Measurements from ENCODE around the gene CKAP2L. TPM values are rescaled to one million over a fixed set of nuclear protein-coding genes. Genes with fewer than 3 reads are reported as not detected.

The CKAP2L gene
- total and polyA plus RNA-seq, 2 donors (not counting 1 experiment from before 2014, with no cell fraction given): 3.0 to 4.4 TPM

- Histone ChIP-seq H3K4me1 (ENCODE audit: control insufficient read depth, extremely low read depth, insufficient read depth, low read length) (no peaks in the 10 kb centered on the region), H3K27ac (ENCODE audit: insufficient read depth, low read length) (no peak overlapping the region), H3K9me3 (ENCODE audit: control insufficient read depth, insufficient read depth, low read depth, low read length) (no peaks in the 10 kb centered on the region), H2AFZ (ENCODE audit: low read length) (no peak overlapping the region), H3K36me3 (ENCODE audit: control insufficient read depth, insufficient read depth, low read length) (no peaks in the 10 kb centered on the region), H3K9ac (ENCODE audit: insufficient read depth, low read length) (no peak overlapping the region), H3K4me2 (ENCODE audit: extremely low read depth, insufficient read depth, low read length) (peak overlapping the region; percentile 49), H4K20me1 (ENCODE audit: control insufficient read depth, extremely low read depth, insufficient read depth, low read length) (no peaks in the 10 kb centered on the region), H3K4me3 (replicated peaks in 1 of 4; ENCODE audit: control extremely low read depth in 1 of 4, insufficient read depth in 1 of 4, low read depth in 3 of 4, low read length in 4 of 4) (no peak overlapping the region), H3K27me3 (ENCODE audit: control insufficient read depth, insufficient read depth, low read length) (no peaks in the 10 kb centered on the region), H3K79me2 (ENCODE audit: control insufficient read depth, insufficient read depth, low read length) (peaks cover 9% of the 10 kb centered on the region)
- TF ChIP-seq, protein P1, sequence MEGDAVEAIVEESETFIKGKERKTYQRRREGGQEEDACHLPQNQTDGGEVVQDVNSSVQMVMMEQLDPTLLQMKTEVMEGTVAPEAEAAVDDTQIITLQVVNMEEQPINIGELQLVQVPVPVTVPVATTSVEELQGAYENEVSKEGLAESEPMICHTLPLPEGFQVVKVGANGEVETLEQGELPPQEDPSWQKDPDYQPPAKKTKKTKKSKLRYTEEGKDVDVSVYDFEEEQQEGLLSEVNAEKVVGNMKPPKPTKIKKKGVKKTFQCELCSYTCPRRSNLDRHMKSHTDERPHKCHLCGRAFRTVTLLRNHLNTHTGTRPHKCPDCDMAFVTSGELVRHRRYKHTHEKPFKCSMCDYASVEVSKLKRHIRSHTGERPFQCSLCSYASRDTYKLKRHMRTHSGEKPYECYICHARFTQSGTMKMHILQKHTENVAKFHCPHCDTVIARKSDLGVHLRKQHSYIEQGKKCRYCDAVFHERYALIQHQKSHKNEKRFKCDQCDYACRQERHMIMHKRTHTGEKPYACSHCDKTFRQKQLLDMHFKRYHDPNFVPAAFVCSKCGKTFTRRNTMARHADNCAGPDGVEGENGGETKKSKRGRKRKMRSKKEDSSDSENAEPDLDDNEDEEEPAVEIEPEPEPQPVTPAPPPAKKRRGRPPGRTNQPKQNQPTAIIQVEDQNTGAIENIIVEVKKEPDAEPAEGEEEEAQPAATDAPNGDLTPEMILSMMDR (conservative IDR thresholded peaks at IDR 0.05 in 1 of 2, IDR thresholded peaks at IDR 0.05 in 1 of 2; ENCODE audit: low read depth in 1 of 2, low read length in 2 of 2): no peak
- no peak for TF ChIP-seq EZH2 (IDR thresholded peaks at IDR 0.05; ENCODE audit: low read length, missing control alignments)
- DNase-seq (ENCODE audit: low read depth in 2 of 2): peak in 1 of 2 donors; percentile 29
Observed at GRCh38 chr2:112768432-112768831, 4.0 kb upstream of the CKAP2L start.

- H3K9me3 ChIP-seq (ENCODE audit: control insufficient read depth, insufficient read depth, low read depth, low read length): no peaks in the 10 kb centered on the region
- no peaks in the 10 kb centered on the region for H3K27me3 ChIP-seq (ENCODE audit: control insufficient read depth, insufficient read depth, low read length)
- TF ChIP-seq, protein P1 (conservative IDR thresholded peaks at IDR 0.05 in 1 of 2, IDR thresholded peaks at IDR 0.05 in 1 of 2; ENCODE audit: low read depth in 1 of 2, low read length in 2 of 2): no peak
- no peak for TF ChIP-seq EZH2 (IDR thresholded peaks at IDR 0.05; ENCODE audit: low read length, missing control alignments)
- H3K4me2 ChIP-seq (ENCODE audit: extremely low read depth, insufficient read depth, low read length): peak overlapping the region; percentile 49
- H3K9ac ChIP-seq (ENCODE audit: insufficient read depth, low read length): no peak overlapping the region
- peak overlapping the region; percentile 66 for H2AFZ ChIP-seq (ENCODE audit: low read length)
- no peaks in the 10 kb centered on the region for H3K36me3 ChIP-seq (ENCODE audit: control insufficient read depth, insufficient read depth, low read length)
- peaks cover 3% of the 10 kb centered on the region for H3K4me1 ChIP-seq (ENCODE audit: control insufficient read depth, extremely low read depth, insufficient read depth, low read length)
- DNase-seq (ENCODE audit: low read depth in 2 of 2): no peak
- peaks cover 15% of the 10 kb centered on the region for H3K79me2 ChIP-seq (ENCODE audit: control insufficient read depth, insufficient read depth, low read length)
- no peaks in the 10 kb centered on the region for H4K20me1 ChIP-seq (ENCODE audit: control insufficient read depth, extremely low read depth, insufficient read depth, low read length)
- no peak overlapping the region for H3K4me3 ChIP-seq (replicated peaks in 1 of 4; ENCODE audit: control extremely low read depth in 1 of 4, insufficient read depth in 1 of 4, low read depth in 3 of 4, low read length in 4 of 4)
- no peak overlapping the region for H3K27ac ChIP-seq (ENCODE audit: insufficient read depth, low read length)
Observed at GRCh38 chr2:112767693-112768330, 3.4 kb upstream of the CKAP2L start.

DNA sequence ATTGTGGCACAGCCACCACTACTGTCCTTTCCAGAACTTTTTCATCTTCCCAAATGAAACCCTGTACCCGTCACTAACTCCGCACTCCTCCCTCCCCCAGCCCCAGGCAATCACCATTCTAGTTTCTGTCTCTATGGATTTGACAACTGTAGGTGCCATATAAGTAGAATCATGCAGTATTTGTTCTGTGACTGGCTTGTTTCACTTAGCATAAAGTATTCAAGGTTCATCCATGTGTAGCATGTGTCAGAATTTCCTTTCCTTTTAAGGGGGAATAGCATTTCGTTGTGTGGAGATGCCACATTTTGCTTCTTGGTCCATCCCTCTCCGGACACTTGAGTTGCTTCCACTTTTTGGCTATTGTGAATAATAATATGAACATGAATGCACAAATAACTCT is 842 bp upstream of the CKAP2L start:
- TF ChIP-seq EZH2 (IDR thresholded peaks at IDR 0.05; ENCODE audit: low read length, missing control alignments): no peak
- TF ChIP-seq, protein P1 (conservative IDR thresholded peaks at IDR 0.05 in 1 of 2, IDR thresholded peaks at IDR 0.05 in 1 of 2; ENCODE audit: low read depth in 1 of 2, low read length in 2 of 2): no peak
- no peaks in the 10 kb centered on the region for H4K20me1 ChIP-seq (ENCODE audit: control insufficient read depth, extremely low read depth, insufficient read depth, low read length)
- H3K4me1 ChIP-seq (ENCODE audit: control insufficient read depth, extremely low read depth, insufficient read depth, low read length): peaks cover 3% of the 10 kb centered on the region
- H3K27ac ChIP-seq (ENCODE audit: insufficient read depth, low read length): no peak overlapping the region
- H2AFZ ChIP-seq (ENCODE audit: low read length): peak overlapping the region; percentile 63
- peak overlapping the region; percentile 78 to 93 (median 85) for H3K4me3 ChIP-seq (replicated peaks in 1 of 4; ENCODE audit: control extremely low read depth in 1 of 4, insufficient read depth in 1 of 4, low read depth in 3 of 4, low read length in 4 of 4)
- no peaks in the 10 kb centered on the region for H3K36me3 ChIP-seq (ENCODE audit: control insufficient read depth, insufficient read depth, low read length)
- no peak for DNase-seq (ENCODE audit: low read depth in 2 of 2)
- H3K4me2 ChIP-seq (ENCODE audit: extremely low read depth, insufficient read depth, low read length): peak overlapping the region; percentile 26
- no peaks in the 10 kb centered on the region for H3K9me3 ChIP-seq (ENCODE audit: control insufficient read depth, insufficient read depth, low read depth, low read length)
- no peak overlapping the region for H3K9ac ChIP-seq (ENCODE audit: insufficient read depth, low read length)
- peaks cover 29% of the 10 kb centered on the region for H3K79me2 ChIP-seq (ENCODE audit: control insufficient read depth, insufficient read depth, low read length)
- H3K27me3 ChIP-seq (ENCODE audit: control insufficient read depth, insufficient read depth, low read length): no peaks in the 10 kb centered on the region
